Measurements from ENCODE around the gene TBPL1. TPM values are rescaled to one million over a fixed set of nuclear protein-coding genes. Genes with fewer than 3 reads are reported as not detected.

TBPL1 gene
- total RNA-seq, 5 donors from 2014 or later (not counting 1 experiment from before 2014, with no cell fraction given): 27.7 to 30.5 (median 28.9) TPM

- H3K9me3 ChIP-seq: no peaks in the 10 kb centered on the region
- H3K36me3 ChIP-seq (ENCODE audit: control insufficient read depth in 2 of 2, extremely low read depth in 1 of 2, insufficient read depth in 1 of 2, low read length in 1 of 2): no peaks in the 10 kb centered on the region
- ATAC-seq (replicated peaks in 1 of 4) (no peak), DNase-seq (no peak)
- H3K4me3 ChIP-seq (ENCODE audit: control insufficient read depth in 1 of 2, extremely low read depth in 1 of 2, low read length in 1 of 2): no peak overlapping the region
- H3K27ac Mint-ChIP-seq: no peak overlapping the region
- no peaks in the 10 kb centered on the region for H3K9me3 Mint-ChIP-seq
- WGBS (ENCODE audit: insufficient coverage): no CpG with 5 or more reads among the region's 3 CpGs
- H3K4me1 Mint-ChIP-seq: no peaks in the 10 kb centered on the region
- no peaks in the 10 kb centered on the region for H3K36me3 Mint-ChIP-seq
- peaks cover 8 to 11% of the 10 kb centered on the region in 2 donors for H3K27me3 Mint-ChIP-seq
- no peaks in the 10 kb centered on the region for H3K27me3 ChIP-seq (replicated peaks in 1 of 2; ENCODE audit: control insufficient read depth in 2 of 2, extremely low read depth in 1 of 2, insufficient read depth in 2 of 2, low read length in 1 of 2)
- H3K4me1 ChIP-seq (ENCODE audit: control insufficient read depth in 1 of 2, extremely low read depth in 1 of 2, insufficient read depth in 2 of 2, low read length in 2 of 2): no peaks in the 10 kb centered on the region
- no peak overlapping the region for H3K27ac ChIP-seq (ENCODE audit: low read length)
- no peak overlapping the region for H3K4me3 Mint-ChIP-seq
- POLR2A ChIA-PET: interaction anchor here in 1 of 2 donors (0.6 kb wide), 1 partner anchor 13 kb away, joined by 5 read pairs; no protein-coding TSS in a partner anchor
- CTCF ChIA-PET: interaction anchor here in 1 of 2 donors (0.6 to 1.3 kb wide), 3 partner anchors 38 to 795 kb away, joined by 3 read pairs; no protein-coding TSS in a partner anchor
Measured at GRCh38 chr6:134022650-134023049, 69.6 kb downstream of the TBPL1 start.

GRCh38 chr6:134026597-134026996, 73.6 kb downstream of the TBPL1 start:
- 100% methylated on average over 1 of the region's 3 CpGs for WGBS (ENCODE audit: insufficient coverage)
- DNase-seq (no peak), ATAC-seq (replicated peaks in 1 of 4) (no peak)
- Histone ChIP-seq H3K36me3 (ENCODE audit: control insufficient read depth in 2 of 2, extremely low read depth in 1 of 2, insufficient read depth in 1 of 2, low read length in 1 of 2) (no peaks in the 10 kb centered on the region), H3K4me3 (ENCODE audit: control insufficient read depth in 1 of 2, extremely low read depth in 1 of 2, low read length in 1 of 2) (no peak overlapping the region), H3K27me3 (replicated peaks in 1 of 2; ENCODE audit: control insufficient read depth in 2 of 2, extremely low read depth in 1 of 2, insufficient read depth in 2 of 2, low read length in 1 of 2) (no peaks in the 10 kb centered on the region), H3K27ac (ENCODE audit: low read length) (no peak overlapping the region), H3K9me3 (no peaks in the 10 kb centered on the region), H3K4me1 (ENCODE audit: control insufficient read depth in 1 of 2, extremely low read depth in 1 of 2, insufficient read depth in 2 of 2, low read length in 2 of 2) (no peaks in the 10 kb centered on the region)
- ChIA-PET POLR2A (no interaction called here), CTCF (interaction anchor here in 1 of 2 donors (1.0 kb wide), 1 partner anchor 37 kb away, joined by 3 read pairs; no protein-coding TSS in a partner anchor)
- Mint-ChIP-seq H3K4me3 (no peak overlapping the region), H3K4me1 (no peaks in the 10 kb centered on the region), H3K27ac (no peak overlapping the region), H3K36me3 (no peaks in the 10 kb centered on the region), H3K27me3 (peaks cover 0 to 3% of the 10 kb centered on the region in 2 donors), H3K9me3 (no peaks in the 10 kb centered on the region)

DNA sequence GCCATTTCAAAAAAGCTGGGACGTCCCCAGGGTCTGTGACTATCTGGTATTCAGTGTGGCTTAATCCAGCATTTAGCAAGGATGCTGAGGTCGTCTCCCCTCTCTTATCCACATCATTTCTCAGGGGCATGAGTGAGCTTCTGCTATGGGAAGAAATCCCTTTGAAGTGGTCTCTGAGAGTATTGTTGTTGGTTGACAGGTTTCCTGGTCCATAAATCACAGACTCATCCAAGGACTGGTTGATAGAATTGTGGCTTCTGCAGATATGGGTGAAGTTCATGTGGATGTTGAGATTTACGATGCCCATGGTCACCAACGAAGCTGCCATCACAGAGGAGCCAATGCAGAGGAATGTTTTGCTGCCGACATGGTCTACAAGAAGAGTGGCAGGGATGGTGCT, 75.4 kb downstream of the TBPL1 start:
- H3K36me3 ChIP-seq (ENCODE audit: control insufficient read depth in 2 of 2, extremely low read depth in 1 of 2, insufficient read depth in 1 of 2, low read length in 1 of 2): no peaks in the 10 kb centered on the region
- no peaks in the 10 kb centered on the region for H3K4me1 ChIP-seq (ENCODE audit: control insufficient read depth in 1 of 2, extremely low read depth in 1 of 2, insufficient read depth in 2 of 2, low read length in 2 of 2)
- ChIA-PET POLR2A (no interaction called here), CTCF (no interaction called here)
- H3K4me3 ChIP-seq (ENCODE audit: control insufficient read depth in 1 of 2, extremely low read depth in 1 of 2, low read length in 1 of 2): no peak overlapping the region
- Mint-ChIP-seq H3K27ac (no peak overlapping the region), H3K4me1 (no peaks in the 10 kb centered on the region), H3K9me3 (no peaks in the 10 kb centered on the region), H3K4me3 (no peak overlapping the region), H3K27me3 (peaks cover 0 to 3% of the 10 kb centered on the region in 2 donors), H3K36me3 (no peaks in the 10 kb centered on the region)
- H3K27me3 ChIP-seq (replicated peaks in 1 of 2; ENCODE audit: control insufficient read depth in 2 of 2, extremely low read depth in 1 of 2, insufficient read depth in 2 of 2, low read length in 1 of 2): no peaks in the 10 kb centered on the region
- H3K27ac ChIP-seq (ENCODE audit: low read length): no peak overlapping the region
- ATAC-seq (replicated peaks in 1 of 4) (no peak), DNase-seq (no peak)
- no peaks in the 10 kb centered on the region for H3K9me3 ChIP-seq
- 61% methylated on average over 3 of the region's 5 CpGs for WGBS (ENCODE audit: insufficient coverage)

GRCh38 chr6:134029495-134030455, 76.8 kb downstream of the TBPL1 start:
- no peak for DNase-seq
- no peaks in the 10 kb centered on the region for H3K36me3 ChIP-seq (ENCODE audit: control insufficient read depth in 2 of 2, extremely low read depth in 1 of 2, insufficient read depth in 1 of 2, low read length in 1 of 2)
- no peaks in the 10 kb centered on the region for H3K36me3 Mint-ChIP-seq
- H3K27ac Mint-ChIP-seq: no peak overlapping the region
- no peak overlapping the region for H3K4me3 ChIP-seq (ENCODE audit: control insufficient read depth in 1 of 2, extremely low read depth in 1 of 2, low read length in 1 of 2)
- no peak overlapping the region for H3K4me3 Mint-ChIP-seq
- H3K27me3 ChIP-seq (replicated peaks in 1 of 2; ENCODE audit: control insufficient read depth in 2 of 2, extremely low read depth in 1 of 2, insufficient read depth in 2 of 2, low read length in 1 of 2): no peaks in the 10 kb centered on the region
- H3K4me1 Mint-ChIP-seq: peaks cover 4 to 6% (median 5%) of the 10 kb centered on the region in 3 donors
- WGBS (ENCODE audit: insufficient coverage): no CpG with 5 or more reads among the region's 6 CpGs
- no peak for ATAC-seq (replicated peaks in 1 of 4)
- no peaks in the 10 kb centered on the region for H3K4me1 ChIP-seq (ENCODE audit: control insufficient read depth in 1 of 2, extremely low read depth in 1 of 2, insufficient read depth in 2 of 2, low read length in 2 of 2)
- peaks cover 0 to 3% of the 10 kb centered on the region in 2 donors for H3K27me3 Mint-ChIP-seq
- H3K27ac ChIP-seq (ENCODE audit: low read length): no peak overlapping the region
- ChIA-PET CTCF (no interaction called here), POLR2A (no interaction called here)
- H3K9me3 ChIP-seq: no peaks in the 10 kb centered on the region
- no peaks in the 10 kb centered on the region for H3K9me3 Mint-ChIP-seq

- DNase-seq: no peak
- Histone ChIP-seq H3K27ac (ENCODE audit: low read length) (no peak overlapping the region), H3K9me3 (no peaks in the 10 kb centered on the region), H3K4me1 (ENCODE audit: control insufficient read depth in 1 of 2, extremely low read depth in 1 of 2, insufficient read depth in 2 of 2, low read length in 2 of 2) (no peaks in the 10 kb centered on the region), H3K27me3 (replicated peaks in 1 of 2; ENCODE audit: control insufficient read depth in 2 of 2, extremely low read depth in 1 of 2, insufficient read depth in 2 of 2, low read length in 1 of 2) (no peaks in the 10 kb centered on the region), H3K36me3 (ENCODE audit: control insufficient read depth in 2 of 2, extremely low read depth in 1 of 2, insufficient read depth in 1 of 2, low read length in 1 of 2) (no peaks in the 10 kb centered on the region), H3K4me3 (ENCODE audit: control insufficient read depth in 1 of 2, extremely low read depth in 1 of 2, low read length in 1 of 2) (no peak overlapping the region)
- Mint-ChIP-seq H3K9me3 (no peaks in the 10 kb centered on the region), H3K27ac (no peak overlapping the region), H3K4me1 (peaks cover 5 to 12% (median 8%) of the 10 kb centered on the region in 3 donors), H3K36me3 (no peaks in the 10 kb centered on the region), H3K4me3 (no peak overlapping the region), H3K27me3 (peaks cover 0 to 3% of the 10 kb centered on the region in 2 donors)
- no peak for ATAC-seq (replicated peaks in 1 of 4)
- POLR2A ChIA-PET: interaction anchor here in 1 of 2 donors (0.6 kb wide), 1 partner anchor 1907 kb away, joined by 3 read pairs; no protein-coding TSS in a partner anchor
- CTCF ChIA-PET: no interaction called here
- WGBS (ENCODE audit: insufficient coverage): no CpG with 5 or more reads among the region's 2 CpGs
Measured at GRCh38 chr6:134031696-134032255, 78.8 kb downstream of the TBPL1 start.

GRCh38 chr6:134034478-134034877, 81.5 kb downstream of the TBPL1 start:
- H3K4me3 Mint-ChIP-seq: no peak overlapping the region
- H3K27ac Mint-ChIP-seq: no peak overlapping the region
- H3K27me3 Mint-ChIP-seq: no peaks in the 10 kb centered on the region
- ChIA-PET CTCF (no interaction called here), POLR2A (no interaction called here)
- no peaks in the 10 kb centered on the region for H3K9me3 ChIP-seq
- H3K9me3 Mint-ChIP-seq: no peaks in the 10 kb centered on the region
- no peaks in the 10 kb centered on the region for H3K4me1 ChIP-seq (ENCODE audit: control insufficient read depth in 1 of 2, extremely low read depth in 1 of 2, insufficient read depth in 2 of 2, low read length in 2 of 2)
- no CpG with 5 or more reads among the region's 1 CpG for WGBS (ENCODE audit: insufficient coverage)
- H3K4me3 ChIP-seq (ENCODE audit: control insufficient read depth in 1 of 2, extremely low read depth in 1 of 2, low read length in 1 of 2): no peak overlapping the region
- H3K4me1 Mint-ChIP-seq: peaks cover 5 to 12% (median 8%) of the 10 kb centered on the region in 3 donors
- no peaks in the 10 kb centered on the region for H3K36me3 ChIP-seq (ENCODE audit: control insufficient read depth in 2 of 2, extremely low read depth in 1 of 2, insufficient read depth in 1 of 2, low read length in 1 of 2)
- DNase-seq (peak in 1 of 35 experiments; percentile 1), ATAC-seq (replicated peaks in 1 of 4) (no peak)
- no peaks in the 10 kb centered on the region for H3K27me3 ChIP-seq (replicated peaks in 1 of 2; ENCODE audit: control insufficient read depth in 2 of 2, extremely low read depth in 1 of 2, insufficient read depth in 2 of 2, low read length in 1 of 2)
- H3K36me3 Mint-ChIP-seq: no peaks in the 10 kb centered on the region
- no peak overlapping the region for H3K27ac ChIP-seq (ENCODE audit: low read length)

Data from T-cell (primary cell).